B cell (primary cell): Measurements from ENCODE around the gene SETDB2.

Experiments
- CTCF ChIP-seq: fragments of 200-600 bp; IDR thresholded peaks from one replicate; pipeline ENCODE4 v1.8.0; 2022; ENCODE audit warnings: antibody characterized with exemption, mild to moderate bottlenecking
- EZH2 ChIP-seq: IDR thresholded peaks from 2 replicates; pipeline ENCODE4 v1.6.1; 2012; ENCODE audit warnings: borderline replicate concordance, low read depth, mild to moderate bottlenecking, moderate library complexity, low read length; ENCODE audit not compliant: insufficient read depth, poor library complexity, severe bottlenecking

DNA sequence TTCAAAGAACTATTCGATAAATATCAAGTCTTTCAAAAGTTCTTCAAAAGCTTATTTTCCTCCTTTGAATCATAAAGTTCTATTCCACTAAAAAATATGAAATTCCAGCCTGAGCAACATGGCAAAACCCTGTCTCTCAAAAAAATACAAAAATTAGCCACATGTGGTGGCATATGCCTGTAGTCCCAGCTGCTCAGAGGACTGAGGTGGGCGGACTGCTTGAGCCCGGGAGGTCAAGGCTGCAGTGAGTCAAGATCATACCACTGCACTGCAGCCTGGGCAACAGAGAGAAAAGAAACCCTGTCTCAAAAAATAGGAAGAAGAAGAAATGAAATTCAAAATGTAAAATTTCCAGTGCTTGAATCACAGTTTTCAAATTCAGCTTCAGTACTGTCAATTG is 24.8 kb upstream of the SETDB2 start:
- TF ChIP-seq CTCF (no peak), EZH2 (no peak)
